Activated T-helper 1 cell treated with Interleukin-2 at 50 U/mL for 16 hours (primary cell): Measurements from ENCODE around the gene PCCA.
"Not testable (repeated sequence)": the region's sequence is repeated elsewhere in the genome, so short reads cannot be mapped to it uniquely, and the experiment has no call there.

Experiments
- DNase-seq: peaks from one replicate; pipeline ENCODE4 v3.0.0-alpha.2; 2020; ENCODE audit warnings: low read depth

PCCA gene

DNA sequence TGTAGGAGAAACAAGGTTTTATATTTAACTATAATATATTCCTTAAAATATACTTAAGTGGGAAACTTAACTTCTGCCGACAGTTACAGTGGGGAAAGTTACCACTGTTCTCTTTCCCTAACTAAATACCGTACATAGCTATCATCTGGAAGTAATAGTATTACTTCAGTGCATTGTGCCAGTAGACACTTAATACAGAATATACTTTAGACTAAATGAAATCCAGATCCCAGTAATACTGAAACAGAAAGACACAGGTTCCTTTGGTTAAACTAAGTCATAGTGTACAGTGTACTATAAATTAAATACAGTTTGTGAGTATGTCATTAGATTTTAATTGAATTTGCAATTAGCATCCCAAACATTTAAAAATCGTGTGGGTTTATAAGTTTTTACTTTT lies 107.5 kb downstream of the PCCA start:
- no peak for DNase-seq

- no peak for DNase-seq
These were observed 108.2 kb downstream of the PCCA start for GRCh38 chr13:100197116-100197515.

DNA sequence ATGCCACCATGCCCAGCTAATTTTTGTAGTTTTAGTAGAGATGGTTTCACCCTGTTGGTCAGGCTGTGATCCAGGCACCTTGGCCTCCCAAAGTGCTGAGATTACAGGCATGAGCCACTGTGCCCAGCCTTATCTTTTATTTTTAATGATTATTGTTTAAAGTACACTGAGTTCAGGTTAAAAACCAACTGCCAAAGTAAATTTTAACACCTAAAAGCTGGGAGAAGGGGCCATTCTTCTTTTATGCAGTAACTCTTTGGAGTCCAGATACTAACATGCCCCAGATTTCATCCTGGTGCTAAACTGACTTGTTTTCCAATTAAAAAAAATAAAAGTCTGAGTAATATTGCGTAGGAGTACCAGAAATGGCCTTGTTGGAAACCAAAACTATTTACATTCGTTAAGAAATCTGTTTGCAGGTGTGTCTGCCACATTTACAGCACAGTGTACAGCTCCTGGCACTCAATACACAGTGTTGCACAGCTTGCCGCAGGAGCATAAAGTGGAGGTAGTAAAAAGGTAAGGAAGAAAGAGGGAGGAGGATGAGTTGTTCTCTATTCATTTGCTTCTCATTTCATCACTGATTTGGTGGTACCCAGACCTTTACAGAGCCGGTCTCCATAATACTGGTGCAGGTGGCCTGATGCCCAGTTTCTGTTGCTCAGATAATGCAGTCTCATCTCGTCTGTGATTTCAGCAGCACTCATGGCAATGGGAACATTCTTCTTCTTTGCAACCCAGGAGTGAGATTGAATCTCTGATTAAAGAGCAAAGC lies 108.9 kb downstream of the PCCA start:
- no peak for DNase-seq

GRCh38 chr13:100203696-100204367 lies 114.9 kb downstream of the PCCA start:
- DNase-seq = no peak

- DNase-seq = no peak
These were observed 119.1 kb downstream of the PCCA start for GRCh38 chr13:100208002-100208401.

DNA sequence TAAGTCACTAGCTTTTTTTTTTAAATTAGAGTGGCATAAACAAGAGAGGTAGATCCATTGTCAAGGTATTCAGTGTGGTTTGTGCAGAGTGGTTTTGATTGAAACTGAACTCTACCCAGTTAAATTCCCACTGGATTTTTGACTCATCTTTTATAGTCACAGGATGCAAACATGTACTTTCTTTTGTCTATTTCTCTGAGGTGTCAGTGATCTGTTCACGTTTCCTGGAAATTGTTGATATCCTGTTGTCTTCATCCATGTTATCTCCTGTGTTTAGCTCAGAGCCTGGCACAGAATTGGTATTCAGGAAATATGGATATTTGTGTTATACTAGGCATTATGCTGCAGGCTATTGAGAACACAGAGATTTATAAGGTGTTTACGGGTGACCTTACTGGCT lies 119.7 kb downstream of the PCCA start:
- no peak for DNase-seq

DNA sequence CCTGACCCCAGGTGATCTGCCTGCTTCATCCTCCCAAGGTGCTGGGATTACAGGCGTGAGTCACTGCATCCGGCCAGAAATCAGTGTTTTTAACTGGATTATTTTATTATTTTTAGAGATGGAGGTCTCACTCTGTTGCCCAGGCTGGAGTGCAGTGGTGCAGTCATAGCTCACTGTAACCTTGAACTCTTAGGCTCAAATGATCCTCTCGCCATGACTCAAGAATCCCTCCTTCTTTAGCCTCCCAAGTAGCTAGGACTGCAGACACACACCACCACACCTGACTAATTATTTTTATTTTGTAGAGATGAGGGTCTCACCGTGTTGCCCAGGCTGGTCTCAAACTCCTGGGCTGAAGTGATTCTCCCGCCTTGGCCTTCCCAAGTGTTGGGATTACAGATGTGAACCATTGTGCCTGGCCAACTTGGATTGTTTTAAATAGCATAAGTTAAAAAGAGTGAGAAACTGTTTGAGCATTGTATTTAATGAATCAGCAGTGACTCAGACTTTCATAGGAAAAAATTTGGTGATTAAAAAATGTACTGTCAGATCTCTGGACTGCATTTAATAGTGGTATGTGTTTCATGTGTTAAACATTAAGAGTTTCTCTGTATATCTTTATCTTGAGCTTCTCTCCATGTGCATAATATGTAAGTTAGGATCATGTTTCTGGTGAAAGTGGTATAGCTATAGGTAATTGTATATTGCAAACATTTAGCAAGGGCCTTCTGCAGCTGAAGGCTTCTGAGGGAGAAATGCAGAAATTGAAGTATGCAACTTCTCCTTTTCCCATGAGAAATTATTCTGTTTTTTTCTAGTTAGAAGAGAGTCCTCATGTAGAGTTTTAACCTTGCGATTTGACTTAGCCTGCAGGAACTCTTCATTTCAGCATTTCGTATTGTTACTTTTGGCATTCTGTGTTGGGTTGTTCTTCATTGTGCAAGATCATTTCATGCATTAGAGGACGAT lies 121.2 kb downstream of the PCCA start:
- no peak for DNase-seq

DNA sequence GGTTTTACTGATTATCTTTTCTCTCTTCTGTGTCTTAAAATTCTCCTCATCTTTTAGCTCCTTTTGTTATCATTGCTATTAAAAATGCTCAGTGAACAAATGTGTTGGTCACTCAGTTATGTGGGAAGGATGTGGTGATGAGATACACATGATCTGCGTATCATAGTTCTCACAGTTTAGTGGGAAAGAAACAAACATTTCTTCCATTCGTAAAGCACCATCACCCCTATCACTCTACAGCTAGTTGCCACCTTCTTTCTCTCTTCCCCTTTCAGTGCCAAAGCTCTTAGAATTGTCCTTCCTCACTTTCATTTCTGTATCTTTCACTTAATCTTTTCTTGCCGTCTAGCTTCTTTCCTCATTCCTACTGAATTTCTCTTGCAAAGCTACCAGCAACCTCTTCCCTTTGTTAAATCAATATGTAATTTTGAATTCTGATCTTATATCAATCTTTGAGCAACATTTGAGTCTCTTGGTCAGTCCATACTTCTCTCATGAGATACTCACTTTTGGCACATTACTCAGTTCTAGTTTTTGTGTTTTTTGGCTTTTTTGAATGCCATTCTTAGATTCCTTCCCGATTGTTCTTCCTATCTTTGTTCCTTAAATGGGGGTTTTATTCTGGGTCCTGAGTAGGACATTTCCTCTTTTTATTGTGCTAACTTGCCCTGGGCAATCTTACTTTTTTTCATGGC lies 122.3 kb downstream of the PCCA start:
- no peak for DNase-seq

DNA sequence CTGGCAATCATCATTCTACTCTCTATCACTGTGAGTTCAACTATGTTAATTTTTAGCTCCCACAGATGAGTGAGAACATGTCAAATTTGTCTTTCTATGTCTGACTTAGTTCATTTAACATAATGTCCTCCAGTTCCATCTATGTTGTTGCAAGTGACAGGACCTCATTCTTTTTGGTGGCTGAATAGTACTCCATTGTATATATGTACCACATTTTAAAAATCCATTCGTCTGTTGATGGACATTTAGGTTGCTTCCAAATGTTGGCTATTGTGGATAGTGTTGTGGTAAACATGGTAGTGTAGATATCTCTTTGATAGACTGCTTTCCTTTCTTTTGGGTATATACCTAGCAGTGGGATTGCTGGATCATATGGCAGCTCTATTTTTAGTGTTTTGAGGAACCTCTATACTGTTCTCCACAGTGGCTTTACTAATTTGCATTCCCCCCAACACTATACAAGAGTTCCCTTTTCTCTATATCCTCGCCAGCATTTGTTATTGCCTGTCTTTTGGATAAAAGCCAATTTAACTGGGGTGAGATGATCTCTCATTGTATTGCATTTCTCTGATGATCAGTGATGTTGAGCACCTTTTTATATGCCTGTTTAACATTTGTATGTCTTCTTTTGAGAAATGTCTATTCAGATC lies 124.1 kb downstream of the PCCA start:
- no peak for DNase-seq

DNA sequence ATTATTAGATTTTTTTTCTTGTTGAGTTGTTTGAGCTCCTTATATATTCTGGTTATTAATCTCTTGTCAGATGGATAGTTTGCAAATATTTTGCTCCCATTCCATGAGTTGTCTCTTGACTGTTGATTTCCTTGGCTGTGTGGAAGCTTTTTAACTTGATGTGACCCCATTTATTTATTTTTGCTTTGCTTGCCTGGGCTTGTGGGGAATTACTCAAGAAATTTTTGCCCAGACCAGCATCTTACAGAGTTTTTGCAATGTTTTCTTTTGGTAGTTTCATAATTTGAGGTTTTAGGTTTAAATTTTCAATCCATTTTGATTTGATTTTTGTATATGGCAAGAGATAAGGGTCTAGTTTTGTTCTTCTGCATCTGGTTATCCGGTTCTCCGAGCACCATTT lies 124.7 kb downstream of the PCCA start:
- DNase-seq = no peak

GRCh38 chr13:100214886-100215285 lies 126.0 kb downstream of the PCCA start:
- DNase-seq = no peak

DNA sequence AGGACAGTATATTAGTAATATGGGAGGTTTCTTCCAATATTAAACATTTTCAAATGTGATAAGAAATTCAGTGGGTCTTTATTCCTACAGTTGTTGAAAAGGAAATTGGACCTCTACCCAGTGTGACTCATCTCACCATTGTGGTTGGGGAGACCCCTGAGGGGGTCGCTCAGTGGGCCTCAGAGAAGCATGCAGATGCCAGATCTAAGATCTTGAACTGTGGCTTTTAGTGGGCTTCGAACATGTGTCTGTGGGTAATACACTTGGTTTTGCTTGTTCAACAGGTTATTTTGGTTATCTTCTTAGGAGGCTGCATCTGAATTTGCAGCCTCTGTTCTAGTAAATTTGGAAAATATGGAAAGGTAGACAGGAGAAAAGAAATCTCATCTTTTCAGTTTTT lies 132.3 kb downstream of the PCCA start:
- DNase-seq = no peak

GRCh38 chr13:100223966-100224530 lies 135.2 kb downstream of the PCCA start:
- DNase-seq = not testable (repeated sequence)

GRCh38 chr13:100229603-100230002 lies 140.7 kb downstream of the PCCA start:
- no peak for DNase-seq

GRCh38 chr13:100230769-100231149 lies 141.9 kb downstream of the PCCA start:
- DNase-seq = no peak

- DNase-seq = no peak
These were observed 142.3 kb downstream of the PCCA start for GRCh38 chr13:100231176-100231575.

DNA sequence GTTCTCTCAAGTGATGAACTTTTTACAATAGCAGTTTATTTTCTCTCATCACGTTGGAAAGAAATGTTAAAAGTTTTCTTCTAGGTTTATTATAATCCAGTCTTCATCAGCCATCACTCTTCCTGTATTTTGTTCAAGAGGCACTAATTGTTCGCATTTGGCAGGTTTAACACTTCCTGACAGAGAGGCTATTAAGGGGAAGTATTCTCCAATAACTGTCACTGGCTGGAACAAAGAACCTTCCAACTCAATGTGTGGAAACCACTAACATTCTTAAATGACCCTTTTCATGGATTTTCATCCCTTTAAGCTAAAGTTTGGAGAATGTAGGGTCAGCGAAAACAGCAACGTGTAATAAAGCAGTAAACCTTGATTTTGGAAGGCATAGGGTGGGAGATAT lies 145.1 kb downstream of the PCCA start:
- no peak for DNase-seq

- no peak for DNase-seq
These were observed 145.7 kb downstream of the PCCA start for GRCh38 chr13:100234524-100235136.

DNA sequence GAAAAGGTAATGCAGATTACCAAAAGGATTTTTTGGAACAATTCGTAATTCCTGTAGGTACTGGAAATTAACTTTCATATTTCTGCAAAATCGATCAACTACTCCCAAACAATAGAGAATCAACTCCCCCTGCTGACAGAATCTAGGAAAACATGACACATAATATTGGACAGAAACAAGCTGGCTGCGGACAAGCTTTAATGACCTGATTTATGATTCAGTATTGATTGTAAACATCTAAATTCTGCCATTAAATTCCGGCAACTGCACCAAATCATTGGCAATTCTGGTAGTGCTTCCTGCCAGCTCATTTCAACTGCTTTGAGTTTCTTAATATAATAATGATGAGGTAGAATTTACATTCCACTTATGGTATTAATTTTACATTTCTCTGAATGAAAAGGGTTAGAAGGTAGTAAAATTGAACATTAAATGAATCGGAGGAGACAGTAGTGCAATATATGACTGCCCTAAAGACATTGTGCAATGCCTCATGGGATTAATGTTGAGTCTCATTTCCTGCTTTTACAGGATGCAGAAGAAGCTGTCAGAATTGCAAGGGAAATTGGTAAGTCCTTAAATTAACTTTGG lies 146.5 kb downstream of the PCCA start:
- no peak for DNase-seq

- no peak for DNase-seq
These were observed 151.4 kb downstream of the PCCA start for GRCh38 chr13:100240109-100240779.
